Activated CD4-positive, alpha-beta memory T cell treated with anti-CD3 and anti-CD28 coated beads, Interleukin-2, amount 10 ng/mL, durations not matched to agents 7 days and 5 days (primary cell): ENCODE measurements around the gene GLG1. TPM values are rescaled to one million over a fixed set of nuclear protein-coding genes. Genes with fewer than 3 reads are reported as not detected.

Source experiments
- CTCF ChIA-PET: fragments of 350-600 bp; sonication (Branson Sonifier 250); formaldehyde crosslinking; loops from one replicate; lab custom pipeline; 2021; ENCODE audit warnings: antibody characterized with exemption, inconsistent platforms; lab: Charles Lee
- POLR2A ChIA-PET: fragments of 350-600 bp; sonication (Branson Sonifier 250); formaldehyde crosslinking; loops from one replicate; lab custom pipeline; 2021; ENCODE audit warnings: antibody characterized with exemption; lab: Charles Lee
- DNase-seq: peaks from one replicate; pipeline ENCODE4 v3.0.0-alpha.2; 2020
- H3K27ac Mint-ChIP-seq: one replicate; pipeline ENCODE4 v1.8.0; 2021; ENCODE audit warnings: mild to moderate bottlenecking, mixed read lengths
- H3K27me3 Mint-ChIP-seq: one replicate; pipeline ENCODE4 v1.8.0; 2021; ENCODE audit warnings: mixed read lengths
- H3K36me3 Mint-ChIP-seq: one replicate; pipeline ENCODE4 v1.8.0; 2021; ENCODE audit warnings: low read depth, mixed read lengths
- H3K4me1 Mint-ChIP-seq: one replicate; pipeline ENCODE4 v1.8.0; 2021; ENCODE audit warnings: mixed read lengths
- H3K4me3 Mint-ChIP-seq: one replicate; pipeline ENCODE4 v1.8.0; 2021; ENCODE audit warnings: mild to moderate bottlenecking, mixed read lengths
- H3K9me3 Mint-ChIP-seq: one replicate; pipeline ENCODE4 v1.8.0; 2021; ENCODE audit warnings: mixed read lengths
- total RNA-seq, 2 experiments: library from RNA; stranded (reverse); gene quantifications; one replicate each; pipeline ENCODE4 v1.2.3, GENCODE V29; 2021

GLG1 gene
- total RNA-seq, 2 experiments from 2014 or later: 130 to 132 TPM

- H3K27me3 Mint-ChIP-seq: no peaks in the 10 kb centered on the region
- H3K27ac Mint-ChIP-seq: peak overlapping the region; percentile 55
- peak overlapping the region; percentile 92 for H3K4me3 Mint-ChIP-seq
- peaks cover 42% of the 10 kb centered on the region for H3K36me3 Mint-ChIP-seq
- ChIA-PET CTCF (interaction anchor here (0.8 to 1.1 kb wide), 7 partner anchors 15 to 113 kb away, joined by 3 read pairs; no protein-coding TSS in a partner anchor), POLR2A (interaction anchor here (0.8 to 4.6 kb wide), 16 partner anchors 9 to 169 kb away, joined by 3 to 41 read pairs (median 4); partner anchors contain the start of genes MLKL and RFWD3)
- H3K9me3 Mint-ChIP-seq: no peaks in the 10 kb centered on the region
- no peak for DNase-seq
- H3K4me1 Mint-ChIP-seq: peaks cover 58% of the 10 kb centered on the region
These were observed 522 bp upstream of the GLG1 start for GRCh38 chr16:74607310-74607961.

- Mint-ChIP-seq H3K27me3 (no peaks in the 10 kb centered on the region), H3K4me3 (peak overlapping the region; percentile 92), H3K4me1 (peaks cover 69% of the 10 kb centered on the region), H3K9me3 (no peaks in the 10 kb centered on the region), H3K27ac (peak overlapping the region; percentile 86), H3K36me3 (peaks cover 37% of the 10 kb centered on the region)
- POLR2A ChIA-PET: interaction anchor here (0.6 to 4.6 kb wide), 15 partner anchors 10 to 309 kb away, joined by 3 to 41 read pairs (median 5); partner anchors contain the start of genes MLKL, PSMD7 and RFWD3
- CTCF ChIA-PET: interaction anchor here (1.3 kb wide), 1 partner anchor 17 kb away, joined by 6 read pairs; no protein-coding TSS in a partner anchor
- DNase-seq: no peak
These were observed 981 bp downstream of the GLG1 start for GRCh38 chr16:74605746-74606520.

GRCh38 chr16:74605332-74605731 lies 1.6 kb downstream of the GLG1 start:
- Mint-ChIP-seq H3K4me1 (peaks cover 75% of the 10 kb centered on the region), H3K27me3 (no peaks in the 10 kb centered on the region), H3K27ac (peak overlapping the region; percentile 27), H3K36me3 (peaks cover 38% of the 10 kb centered on the region), H3K9me3 (no peaks in the 10 kb centered on the region), H3K4me3 (peak overlapping the region; percentile 92)
- no peak for DNase-seq
- CTCF ChIA-PET: interaction anchor here (1.3 kb wide), 1 partner anchor 17 kb away, joined by 6 read pairs; no protein-coding TSS in a partner anchor
- POLR2A ChIA-PET: interaction anchor here (0.6 to 4.6 kb wide), 7 partner anchors 13 to 308 kb away, joined by 3 to 41 read pairs (median 5); partner anchors contain the start of genes PSMD7 and RFWD3

GRCh38 chr16:74603848-74604247 lies 3.1 kb downstream of the GLG1 start:
- Mint-ChIP-seq H3K4me3 (peak overlapping the region; percentile 92), H3K9me3 (no peaks in the 10 kb centered on the region), H3K27me3 (no peaks in the 10 kb centered on the region), H3K36me3 (peaks cover 45% of the 10 kb centered on the region), H3K4me1 (peaks cover 78% of the 10 kb centered on the region), H3K27ac (peak overlapping the region; percentile 29)
- DNase-seq: no peak
- POLR2A ChIA-PET: no interaction called here
- CTCF ChIA-PET: interaction anchor here (0.6 kb wide), 1 partner anchor 14 kb away, joined by 3 read pairs; no protein-coding TSS in a partner anchor

GRCh38 chr16:74601126-74601871 lies 5.6 kb downstream of the GLG1 start:
- H3K4me3 Mint-ChIP-seq: peak overlapping the region; percentile 72
- peak overlapping the region; percentile 95 for H3K27ac Mint-ChIP-seq
- H3K4me1 Mint-ChIP-seq: peaks cover 68% of the 10 kb centered on the region
- H3K36me3 Mint-ChIP-seq: peaks cover 61% of the 10 kb centered on the region
- ChIA-PET POLR2A (interaction anchor here (1.0 to 2.6 kb wide), 7 partner anchors 8 to 99 kb away, joined by 3 to 13 read pairs (median 4); partner anchors contain the start of genes MLKL and RFWD3), CTCF (interaction anchor here (0.6 to 1.6 kb wide), 9 partner anchors 22 to 163 kb away, joined by 3 to 7 read pairs (median 4); no protein-coding TSS in a partner anchor)
- H3K27me3 Mint-ChIP-seq: no peaks in the 10 kb centered on the region
- no peaks in the 10 kb centered on the region for H3K9me3 Mint-ChIP-seq
- DNase-seq: peak; percentile 85

- ChIA-PET POLR2A (interaction anchor here (1.0 kb wide), 1 partner anchor 11 kb away, joined by 3 read pairs; no protein-coding TSS in a partner anchor), CTCF (no interaction called here)
- Mint-ChIP-seq H3K4me3 (no peak overlapping the region), H3K36me3 (peaks cover 47% of the 10 kb centered on the region), H3K27me3 (no peaks in the 10 kb centered on the region), H3K4me1 (peaks cover 40% of the 10 kb centered on the region), H3K9me3 (no peaks in the 10 kb centered on the region), H3K27ac (no peak overlapping the region)
- no peak for DNase-seq
These were observed 10.3 kb downstream of the GLG1 start for GRCh38 chr16:74596586-74596985.

- ChIA-PET CTCF (no interaction called here), POLR2A (interaction anchor here (1.2 to 2.7 kb wide), 2 partner anchors 9 to 13 kb away, joined by 4 to 12 read pairs; partner anchors contain the start of gene GLG1)
- DNase-seq: no peak
These were observed 14.1 kb downstream of the GLG1 start for GRCh38 chr16:74592847-74593246.

GRCh38 chr16:74591876-74592650 lies 14.9 kb downstream of the GLG1 start:
- Mint-ChIP-seq H3K9me3 (no peaks in the 10 kb centered on the region), H3K27ac (no peak overlapping the region), H3K4me1 (peaks cover 31% of the 10 kb centered on the region), H3K36me3 (peaks cover 35% of the 10 kb centered on the region), H3K4me3 (no peak overlapping the region), H3K27me3 (no peaks in the 10 kb centered on the region)
- ChIA-PET CTCF (no interaction called here), POLR2A (interaction anchor here (2.7 kb wide), 1 partner anchor 14 kb away, joined by 12 read pairs; the partner anchor contains the start of gene GLG1)
- DNase-seq: no peak

More at GRCh38 chr16:74592847-74593246, 14.1 kb downstream of the GLG1 start:
- H3K27me3 Mint-ChIP-seq: no peaks in the 10 kb centered on the region
- peaks cover 37% of the 10 kb centered on the region for H3K36me3 Mint-ChIP-seq
- H3K4me3 Mint-ChIP-seq: no peak overlapping the region
- no peak overlapping the region for H3K27ac Mint-ChIP-seq
- H3K9me3 Mint-ChIP-seq: no peaks in the 10 kb centered on the region
- H3K4me1 Mint-ChIP-seq: peaks cover 28% of the 10 kb centered on the region

GRCh38 chr16:74586948-74587347 lies 20.0 kb downstream of the GLG1 start:
- Mint-ChIP-seq H3K4me3 (no peak overlapping the region), H3K4me1 (peaks cover 36% of the 10 kb centered on the region), H3K36me3 (peaks cover 33% of the 10 kb centered on the region), H3K9me3 (no peaks in the 10 kb centered on the region), H3K27ac (no peak overlapping the region), H3K27me3 (no peaks in the 10 kb centered on the region)
- no peak for DNase-seq
- POLR2A ChIA-PET: interaction anchor here (1.1 to 1.5 kb wide), 3 partner anchors 13 to 80 kb away, joined by 3 to 6 read pairs (median 4); partner anchors contain the start of genes GLG1 and RFWD3
- CTCF ChIA-PET: interaction anchor here (1.0 to 1.7 kb wide), 2 partner anchors 9 to 36 kb away, joined by 3 to 4 read pairs; no protein-coding TSS in a partner anchor

- H3K9me3 Mint-ChIP-seq: no peaks in the 10 kb centered on the region
- no peaks in the 10 kb centered on the region for H3K27me3 Mint-ChIP-seq
- H3K27ac Mint-ChIP-seq: no peak overlapping the region
- DNase-seq: no peak
- H3K36me3 Mint-ChIP-seq: peaks cover 35% of the 10 kb centered on the region
- POLR2A ChIA-PET: interaction anchor here (1.1 to 1.5 kb wide), 3 partner anchors 14 to 81 kb away, joined by 3 to 6 read pairs (median 5); partner anchors contain the start of gene RFWD3
- no peak overlapping the region for H3K4me3 Mint-ChIP-seq
- H3K4me1 Mint-ChIP-seq: peaks cover 40% of the 10 kb centered on the region
- CTCF ChIA-PET: interaction anchor here (1.7 kb wide), 1 partner anchor 37 kb away, joined by 4 read pairs; no protein-coding TSS in a partner anchor
These were observed 21.0 kb downstream of the GLG1 start for GRCh38 chr16:74585846-74586443.
